ENCODE data around the gene NFASC.
A peak's percentile ranks its signal among the peaks of the same experiment; 100 is the strongest.

Gene NFASC

GRCh38 chr1:205046870-205047269 is 176.2 kb downstream of the NFASC start:
- no peak for DNase-seq

DNA sequence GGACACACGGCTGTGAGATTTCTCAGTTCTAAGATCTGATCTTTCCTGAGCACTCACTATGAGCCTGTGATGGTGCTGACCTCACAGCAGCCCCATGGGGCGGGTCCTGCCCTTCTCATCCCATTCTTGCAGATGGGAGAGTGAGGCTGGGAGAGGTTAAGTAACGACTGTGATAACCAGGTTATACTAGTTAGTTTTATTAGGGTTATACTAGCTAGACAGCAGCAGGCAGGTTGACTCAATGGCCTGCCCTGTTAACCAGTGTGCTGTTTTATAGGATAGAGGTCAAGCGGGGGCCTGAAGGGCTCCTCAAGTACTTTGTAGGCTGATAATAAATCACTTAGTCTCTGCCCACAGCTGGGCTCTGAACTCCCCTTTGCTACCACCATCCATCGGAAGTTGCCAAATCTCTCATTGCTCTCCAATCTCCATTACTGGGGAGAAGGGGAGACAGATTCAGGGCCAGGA is 177.1 kb downstream of the NFASC start:
- no peak for DNase-seq

- no peak for DNase-seq
These were observed 177.7 kb downstream of the NFASC start for GRCh38 chr1:205048382-205048781.

GRCh38 chr1:205049479-205049878 is 178.8 kb downstream of the NFASC start:
- DNase-seq: no peak

- DNase-seq: no peak
These were observed 182.0 kb downstream of the NFASC start for GRCh38 chr1:205052690-205053089.

GRCh38 chr1:205053296-205053695 is 182.6 kb downstream of the NFASC start:
- no peak for DNase-seq

DNA sequence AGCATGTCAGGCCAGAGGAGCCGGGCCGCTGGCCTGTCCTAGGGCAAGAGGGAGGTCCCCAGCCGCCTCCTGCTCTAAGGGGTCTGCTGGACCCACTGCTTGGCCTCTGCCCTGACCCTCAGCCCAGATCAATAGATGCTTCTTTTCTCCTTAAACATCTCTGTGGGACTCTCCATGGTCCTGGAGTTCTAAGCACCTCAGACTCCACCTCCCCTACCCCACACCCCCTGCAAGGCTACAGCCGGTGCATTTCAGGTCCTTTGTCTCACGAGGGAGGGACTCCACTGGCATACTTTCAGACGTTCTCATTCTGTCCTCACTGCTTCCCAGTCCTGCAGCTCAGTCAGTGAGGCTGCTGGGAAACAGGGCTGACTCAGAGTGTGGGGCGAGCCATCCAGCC is 183.4 kb downstream of the NFASC start:
- no peak for DNase-seq

- no peak for DNase-seq
These were observed 185.5 kb downstream of the NFASC start for GRCh38 chr1:205056188-205056611.

DNA sequence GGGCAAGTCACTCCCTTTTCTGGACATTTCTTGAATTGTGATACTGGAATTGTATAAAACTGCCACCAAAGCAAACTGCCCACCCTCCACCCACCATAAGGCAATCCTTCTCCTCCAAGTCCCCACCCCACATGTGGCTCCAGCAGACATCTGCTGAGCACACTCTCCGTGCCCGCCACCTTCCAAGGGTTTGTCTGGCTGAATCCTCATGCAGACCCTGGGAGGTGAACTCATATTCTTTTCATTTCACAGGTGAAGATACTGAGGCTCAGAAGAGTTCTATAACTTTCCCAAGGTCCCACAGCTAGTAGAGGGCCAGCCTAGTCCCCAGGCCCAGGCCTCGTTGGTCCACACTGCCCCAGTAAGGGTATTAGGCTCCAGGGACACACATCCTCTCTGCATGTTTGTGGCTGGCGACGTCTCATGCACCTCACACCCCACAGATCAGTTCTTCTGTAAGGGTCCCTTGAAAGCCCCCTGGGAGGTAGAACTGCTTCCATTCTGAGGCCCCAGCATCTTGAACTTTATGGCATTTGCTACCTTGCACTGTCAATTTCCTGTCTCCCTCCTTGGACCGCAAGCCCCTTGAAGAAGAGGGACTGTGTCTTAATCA is 186.4 kb downstream of the NFASC start:
- DNase-seq: no peak

GRCh38 chr1:205057808-205058575 is 187.3 kb downstream of the NFASC start:
- DNase-seq: no peak

GRCh38 chr1:205058853-205059252 is 188.2 kb downstream of the NFASC start:
- DNase-seq: no peak

DNA sequence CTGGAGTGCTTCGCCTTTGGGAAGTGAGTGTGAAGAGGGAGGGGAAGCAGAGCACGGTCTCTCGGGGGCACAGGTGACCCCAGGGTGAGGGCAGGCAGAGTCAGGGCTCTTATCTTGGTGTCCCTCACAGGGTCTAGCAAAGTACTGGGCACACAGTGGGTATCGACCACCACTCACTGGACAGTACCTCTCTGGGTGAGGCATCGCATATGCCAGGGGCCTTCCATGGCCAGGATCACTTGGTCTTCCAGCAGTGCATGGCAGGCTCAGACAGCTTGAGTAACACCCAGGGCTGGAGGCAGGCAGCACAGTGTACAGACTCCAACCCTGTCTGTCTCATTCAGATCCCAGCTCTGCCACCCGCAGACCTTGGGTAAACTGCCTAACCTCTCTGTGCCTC is 189.0 kb downstream of the NFASC start:
- DNase-seq: no peak

GRCh38 chr1:205060746-205061145 is 190.1 kb downstream of the NFASC start:
- DNase-seq: no peak

- DNase-seq: no peak
These were observed 190.6 kb downstream of the NFASC start for GRCh38 chr1:205061227-205061626.

- DNase-seq: peak; percentile 92
These were observed 191.0 kb downstream of the NFASC start for GRCh38 chr1:205061665-205062069.

DNA sequence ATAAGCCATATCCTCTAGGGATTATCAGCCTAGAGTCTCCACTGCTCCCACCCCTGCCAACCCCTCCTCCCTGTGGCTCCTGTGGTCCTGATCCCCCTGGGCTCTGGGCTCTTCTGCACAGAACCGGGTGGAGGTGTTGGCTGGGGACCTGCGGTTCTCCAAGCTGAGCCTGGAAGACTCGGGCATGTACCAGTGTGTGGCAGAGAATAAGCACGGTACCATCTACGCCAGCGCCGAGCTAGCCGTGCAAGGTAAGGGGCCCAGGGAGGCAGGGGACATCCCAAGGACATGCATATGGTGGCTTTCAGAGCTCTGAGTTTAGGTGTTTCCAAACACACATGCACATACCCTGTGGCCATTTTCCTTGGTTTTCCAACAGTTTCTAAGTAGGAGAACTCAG is 191.7 kb downstream of the NFASC start:
- no peak for DNase-seq

GRCh38 chr1:205062895-205063294 is 192.2 kb downstream of the NFASC start:
- DNase-seq: no peak

- DNase-seq: no peak
These were observed 193.6 kb downstream of the NFASC start for GRCh38 chr1:205064301-205064700.

DNA sequence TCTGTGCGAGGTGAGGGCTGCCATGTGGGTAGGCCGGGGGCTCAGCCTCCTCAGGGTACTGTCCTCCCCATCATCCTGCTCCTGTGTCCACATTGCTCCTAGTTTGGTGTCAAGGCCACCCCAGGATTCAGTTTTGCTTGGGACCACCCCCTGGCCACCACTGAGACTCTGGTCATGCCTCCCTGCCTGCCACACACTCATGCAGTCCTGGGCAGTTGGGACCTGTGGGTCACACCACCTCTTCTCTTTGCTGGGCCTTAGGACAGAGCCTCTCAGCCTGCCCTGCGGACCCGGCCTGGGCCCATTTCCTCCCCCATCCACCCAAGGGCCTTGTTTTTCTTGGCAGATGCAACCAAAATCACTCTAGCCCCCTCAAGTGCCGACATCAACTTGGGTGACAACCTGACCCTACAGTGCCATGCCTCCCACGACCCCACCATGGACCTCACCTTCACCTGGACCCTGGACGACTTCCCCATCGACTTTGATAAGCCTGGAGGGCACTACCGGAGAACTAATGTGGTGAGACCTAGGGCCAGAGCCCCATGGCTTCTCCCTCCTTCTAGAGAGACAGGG is 194.2 kb downstream of the NFASC start:
- no peak for DNase-seq

GRCh38 chr1:205065666-205066065 is 195.0 kb downstream of the NFASC start:
- DNase-seq: no peak

DNA sequence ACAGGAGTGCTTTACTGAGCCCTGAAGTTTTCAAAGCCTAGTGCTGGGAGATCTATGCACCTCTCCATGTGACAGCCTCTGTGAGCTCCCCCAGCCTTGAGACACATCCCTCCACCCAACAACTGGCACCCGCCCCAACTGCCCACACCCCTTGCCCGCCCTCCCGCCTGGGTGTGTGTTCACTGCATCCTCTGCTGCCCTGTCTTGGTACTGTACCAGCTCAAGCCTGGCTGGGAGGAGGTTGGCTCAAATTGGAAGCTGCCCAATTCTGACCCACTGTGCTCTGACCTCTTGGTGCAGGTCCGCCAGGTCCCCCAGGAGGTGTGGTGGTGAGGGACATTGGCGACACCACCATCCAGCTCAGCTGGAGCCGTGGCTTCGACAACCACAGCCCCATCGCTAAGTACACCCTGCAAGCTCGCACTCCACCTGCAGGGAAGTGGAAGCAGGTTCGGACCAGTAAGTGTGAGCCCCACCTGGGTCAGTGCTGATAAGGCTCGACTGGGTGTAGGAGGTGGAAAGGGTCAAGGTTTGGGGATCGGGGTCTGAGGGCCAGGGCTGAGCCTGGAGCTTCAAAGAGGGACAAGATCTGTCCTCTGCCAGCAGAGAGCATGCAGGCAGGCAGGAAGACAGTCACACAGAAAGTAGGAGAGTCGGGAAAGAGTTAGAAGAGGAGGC is 195.6 kb downstream of the NFASC start:
- DNase-seq: no peak

DNA sequence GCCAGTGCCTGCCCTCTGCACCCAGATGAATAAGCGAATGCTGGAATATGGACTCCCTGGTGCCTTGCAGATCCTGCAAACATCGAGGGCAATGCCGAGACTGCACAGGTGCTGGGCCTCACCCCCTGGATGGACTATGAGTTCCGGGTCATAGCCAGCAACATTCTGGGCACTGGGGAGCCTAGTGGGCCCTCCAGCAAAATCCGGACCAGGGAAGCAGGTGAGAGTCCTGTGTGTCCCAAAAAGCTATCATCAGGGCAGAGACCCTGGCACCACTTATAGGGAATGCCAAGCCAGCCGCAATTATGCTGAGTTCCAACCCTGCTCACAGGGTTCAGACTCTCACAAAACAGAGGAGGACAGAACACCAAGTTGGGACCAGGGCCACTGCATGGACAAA is 196.4 kb downstream of the NFASC start:
- DNase-seq: no peak

DNA sequence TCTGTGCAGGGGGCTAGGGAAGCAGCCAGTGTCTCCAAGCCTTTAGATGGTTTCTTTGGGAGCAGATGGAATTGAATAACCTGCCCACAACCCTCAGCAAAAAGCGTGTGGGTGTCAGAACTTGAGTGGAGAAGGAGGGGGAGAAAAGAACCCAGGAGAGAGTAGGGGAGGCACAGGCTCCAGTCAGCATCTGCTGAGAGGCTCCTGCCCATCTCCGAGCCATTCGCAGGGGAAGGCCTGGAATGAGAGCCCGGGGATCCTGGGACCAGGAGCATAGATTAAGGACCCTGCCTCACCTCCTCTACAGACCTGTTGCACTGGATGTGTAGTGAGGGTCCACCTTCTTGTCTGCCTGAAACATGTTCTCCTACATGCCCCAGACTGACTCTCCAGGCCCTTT is 197.3 kb downstream of the NFASC start:
- no peak for DNase-seq

Data from islet precursor cell (in vitro differentiated cells).